Spleen (tissue), 11 donors: ENCODE data around the gene DLX4. TPM values are rescaled to one million over a fixed set of nuclear protein-coding genes. Genes with fewer than 3 reads are reported as not detected.

Experiments
- DNase-seq: peaks from one replicate; pipeline ENCODE4 v3.0.0-alpha.2; 2020
- H3K27ac ChIP-seq, 8 donors: fragments of 200-600 bp; sonication (generic) in 7 of 8; 1 replicate in 4 of 8; 2 replicates in 4 of 8; pipeline versions ENCODE4 v1.5.0 to v1.8.0; 2016 to 2021; ENCODE audit warnings: inconsistent platforms in 4 of 8, mild to moderate bottlenecking in 4 of 8, moderate library complexity in 1 of 8
- H3K27me3 ChIP-seq, 7 donors: fragments of 200-600 bp; sonication (generic) in 6 of 7; replicated peaks in 1 of 7; 1 replicate in 4 of 7; 2 replicates in 3 of 7; pipeline versions ENCODE4 v1.5.0 to v1.8.0; 2016 to 2021; ENCODE audit warnings: inconsistent platforms in 3 of 7, mild to moderate bottlenecking in 1 of 7
- H3K36me3 ChIP-seq, 6 donors: fragments of 200-600 bp; sonication (generic) in 5 of 6; 1 replicate in 4 of 6; 2 replicates in 2 of 6; pipeline versions ENCODE4 v1.5.0 to v1.8.0; 2016 to 2021; ENCODE audit warnings: inconsistent platforms in 2 of 6
- H3K4me1 ChIP-seq, 6 donors: fragments of 200-600 bp; sonication (generic) in 5 of 6; 1 replicate in 3 of 6; 2 replicates in 3 of 6; pipeline versions ENCODE4 v1.5.0 to v1.8.0; 2016 to 2021; ENCODE audit warnings: inconsistent platforms in 3 of 6
- H3K4me3 ChIP-seq, 8 donors: fragments of 200-600 bp; sonication (generic) in 7 of 8; 1 replicate in 4 of 8; 2 replicates in 4 of 8; pipeline versions ENCODE4 v1.5.0 to v1.8.0; 2016 to 2021; ENCODE audit warnings: inconsistent platforms in 4 of 8, mild to moderate bottlenecking in 4 of 8, moderate library complexity in 2 of 8
- H3K9me3 ChIP-seq, 8 donors: fragments of 200-600 bp; sonication (generic) in 7 of 8; 1 replicate in 4 of 8; 2 replicates in 4 of 8; pipeline versions ENCODE4 v1.5.0 to v1.8.0; 2016 to 2021; ENCODE audit warnings: inconsistent platforms in 4 of 8
- CTCF ChIP-seq, 11 experiments: fragments of 200-600 bp in 7 of 11; fragments of 450-650 bp in 4 of 11; sonication (generic) in 4 of 11; IDR thresholded peaks in 8 of 11; conservative IDR thresholded peaks in 3 of 11; 1 replicate in 7 of 11; 2 replicates in 4 of 11; pipeline versions ENCODE4 v1.4.0 to v1.8.0; 2016 to 2021; ENCODE audit warnings: antibody characterized with exemption in 11 of 11, inconsistent platforms in 4 of 11, mild to moderate bottlenecking in 1 of 11
- POLR2A ChIP-seq, 3 donors: fragments of 450-650 bp; IDR thresholded peaks; one replicate each; pipeline ENCODE4 v1.5.1; 2017; ENCODE audit warnings: antibody characterized with exemption in 3 of 3, mild to moderate bottlenecking in 1 of 3
- POLR2AphosphoS5 ChIP-seq, 3 donors: sonication (generic); formaldehyde crosslinking; IDR thresholded peaks; one replicate each; pipeline ENCODE4 v1.5.1; 2017; ENCODE audit warnings: antibody characterized with exemption in 3 of 3
- WGBS, 5 donors: extraction: QIAGEN DNeasy Blood & Tissue Kit in 3 of 5; methylation state at CpG; one replicate each; pipeline versions ENCODE4 v1.1.5 to v1.1.7; 2013 to 2018; 5-methylcytosine and 5-hydroxymethylcytosine counted together
- intact Hi-C: fragments of 100-400 bp; cut with DNase I; formaldehyde crosslinking; loops from one replicate; pipeline ENCODE4 v1.15.0; 2023; ENCODE audit warnings: low total_unique reads
- polyA plus RNA-seq, 3 donors: library from polyadenylated mRNA; stranded (reverse); fragments of 200-250 nt; gene quantifications; one replicate each; pipeline ENCODE4 v1.2.1, GENCODE V29; 2013
- total RNA-seq, 7 donors: library from RNA; depleted of rRNA in 3 of 7; stranded (reverse); fragments of >200 nt in 3 of 7; fragmentation: NEBNext Ultra II Directional in 4 of 7; extraction: Animal tissue kit (Norgen Biotek cat#: 25700) in 4 of 7; gene quantifications; one replicate each; pipeline versions ENCODE4 v1.1.0 to v1.2.1, GENCODE V29; 2016 to 2021
- donor health status: healthy with polysubstance abuse.
- donor health status: DM: no; HTN: no; CAD: no; lungs with moderate emphysema.
- donor health status: DM: no; HTN: no; CAD: no.
- donor health status: Bipolar disorder and iron deficiency.
- donor health status: healthy.
- donor health status: DM: no; HTN: no; CAD: no.
- donor health status: DM: yes; HTN: yes; CAD: no.

Gene DLX4
- total and polyA plus RNA-seq, 10 donors, result 0.09 to 1.1 (median 0.31) TPM; not detected in 2

- TF ChIP-seq CTCF (IDR thresholded peaks at IDR 0.05 in 8 of 11, conservative IDR thresholded peaks at IDR 0.05 in 3 of 11) (no peak), POLR2AphosphoS5 (IDR thresholded peaks at IDR 0.05) (no peak), POLR2A (IDR thresholded peaks at IDR 0.05) (no peak)
- intact Hi-C loops, result no loop called here
- Histone ChIP-seq H3K27me3 (peaks cover 0 to 97% (median 10%) of the 10 kb centered on the region in 7 donors), H3K36me3 (no peaks in the 10 kb centered on the region), H3K9me3 (no peaks in the 10 kb centered on the region), H3K4me1 (no peaks in the 10 kb centered on the region), H3K4me3 (no peak overlapping the region), H3K27ac (no peak overlapping the region)
- 64 to 75% (median 73%) methylated on average over 4 of the region's 4 CpGs for WGBS, 5 donors
- no peak for DNase-seq
Observed at GRCh38 chr17:49979748-49980479, 10.9 kb downstream of the DLX4 start.

GRCh38 chr17:49980703-49981197 is 11.8 kb downstream of the DLX4 start:
- H3K27me3 ChIP-seq, result peaks cover 0 to 97% (median 10%) of the 10 kb centered on the region in 7 donors
- no peaks in the 10 kb centered on the region for H3K4me1 ChIP-seq
- no peak for DNase-seq
- H3K9me3 ChIP-seq, result no peaks in the 10 kb centered on the region
- no peaks in the 10 kb centered on the region for H3K36me3 ChIP-seq
- H3K27ac ChIP-seq, result no peak overlapping the region
- intact Hi-C loops, result no loop called here
- no peak for TF ChIP-seq POLR2A (IDR thresholded peaks at IDR 0.05)
- TF ChIP-seq CTCF (IDR thresholded peaks at IDR 0.05 in 8 of 11, conservative IDR thresholded peaks at IDR 0.05 in 3 of 11), result no peak
- no peak for TF ChIP-seq POLR2AphosphoS5 (IDR thresholded peaks at IDR 0.05)
- no peak overlapping the region for H3K4me3 ChIP-seq
- WGBS, 5 donors, result 52 to 94% (median 63%) methylated on average over 3 to 7 of the region's 7 CpGs

- 47 to 81% (median 68%) methylated on average over 2 to 3 of the region's 3 CpGs for WGBS, 5 donors
- Histone ChIP-seq H3K9me3 (no peaks in the 10 kb centered on the region), H3K4me3 (no peak overlapping the region), H3K27me3 (peaks cover 0 to 96% (median 25%) of the 10 kb centered on the region in 7 donors), H3K36me3 (no peaks in the 10 kb centered on the region), H3K27ac (no peak overlapping the region), H3K4me1 (peaks cover 0 to 7% (median 0%) of the 10 kb centered on the region in 6 donors)
- no peak for DNase-seq
- TF ChIP-seq POLR2AphosphoS5 (IDR thresholded peaks at IDR 0.05), result no peak
- no peak for TF ChIP-seq POLR2A (IDR thresholded peaks at IDR 0.05)
- TF ChIP-seq CTCF (IDR thresholded peaks at IDR 0.05 in 8 of 11, conservative IDR thresholded peaks at IDR 0.05 in 3 of 11), result no peak
- intact Hi-C loops, result no loop called here
Observed at GRCh38 chr17:49984283-49984682, 15.3 kb downstream of the DLX4 start.

- Histone ChIP-seq H3K4me1 (peaks cover 0 to 7% (median 0%) of the 10 kb centered on the region in 6 donors), H3K4me3 (no peak overlapping the region), H3K36me3 (no peaks in the 10 kb centered on the region), H3K9me3 (no peaks in the 10 kb centered on the region), H3K27ac (no peak overlapping the region), H3K27me3 (peaks cover 0 to 96% (median 27%) of the 10 kb centered on the region in 7 donors)
- DNase-seq, result peak; percentile 13
- 35 to 71% (median 58%) methylated on average over 2 of the region's 2 CpGs for WGBS, 5 donors
- TF ChIP-seq POLR2AphosphoS5 (IDR thresholded peaks at IDR 0.05) (no peak), CTCF (IDR thresholded peaks at IDR 0.05 in 8 of 11, conservative IDR thresholded peaks at IDR 0.05 in 3 of 11) (no peak), POLR2A (IDR thresholded peaks at IDR 0.05) (no peak)
- intact Hi-C loops, result no loop called here
Observed at GRCh38 chr17:49984776-49985175, 15.8 kb downstream of the DLX4 start.
